GM12878 (cell line): ENCODE measurements around the gene TMCO6. TPM values are rescaled to one million over a fixed set of nuclear protein-coding genes. Genes with fewer than 3 reads are reported as not detected.

Experiments
- ATAC-seq: fragments of 200-7000 bp; cut with Tn5 transposase; 3 replicates; pipeline ENCODE4 v1.9.1; 2020; ENCODE audit warnings: mild to moderate bottlenecking, moderate library complexity
- BruUV-seq: library from RNA; stranded (reverse); fragments of 400-500 nt; replicated peaks from 2 replicates; lab custom pipeline; 2021; lab: Mats Ljungman, UMichigan
- CTCF ChIA-PET: fragments of 300-600 bp; sonication (Branson Sonifier 250); formaldehyde crosslinking; extraction: SDS; loops from one replicate; lab custom pipeline; 2021; ENCODE audit warnings: inconsistent platforms; lab: Yijun Ruan, JAX
- POLR2A ChIA-PET: fragments of 350-600 bp; formaldehyde crosslinking; extraction: SDS; loops from one replicate; lab custom pipeline; 2021; ENCODE audit warnings: inconsistent platforms; lab: Charles Lee
- RAD21 ChIA-PET: fragments of 300-600 bp; sonication (Branson Sonifier 250); formaldehyde crosslinking; loops from one replicate; lab custom pipeline; 2023; ENCODE audit warnings: antibody characterized with exemption; ENCODE audit not compliant: unreplicated experiment; lab: Charles Lee
- SMC1A ChIA-PET: fragments of 300-600 bp; sonication (Branson Sonifier 250); formaldehyde crosslinking; loops from one replicate; lab custom pipeline; 2023; ENCODE audit not compliant: unreplicated experiment, uncharacterized antibody; lab: Charles Lee
- DNase-seq: peaks from one replicate; pipeline ENCODE4 v3.0.0-alpha.2; 2011; ENCODE audit warnings: low read depth, low spot score
- FAIRE-seq: peaks from 3 replicates; lab custom pipeline; 2011; peaks lifted over from hg19 to GRCh38; lab: Jason Lieb, UNC
- H2AFZ ChIP-seq: 2 replicates; pipeline ENCODE4 v1.6.0; 2011; ENCODE audit warnings: low read depth, low read length, control low read depth; ENCODE audit not compliant: control insufficient read depth
- H3K27ac ChIP-seq: 2 replicates; pipeline ENCODE4 v1.5.1; 2011; ENCODE audit warnings: control low read depth; ENCODE audit not compliant: control insufficient read depth, insufficient read depth
- H3K27me3 ChIP-seq, 2 experiments: replicated peaks in 1 of 2; 2 replicates each; pipeline versions ENCODE4 v1.6.0 to v1.6.1; 2011; ENCODE audit warnings: low read length in 1 of 2; ENCODE audit not compliant: control insufficient read depth in 2 of 2, insufficient read depth in 2 of 2
- H3K36me3 ChIP-seq, 2 experiments: 2 replicates each; pipeline ENCODE4 v1.5.1; 2011; ENCODE audit warnings: low read length in 1 of 2; ENCODE audit not compliant: control insufficient read depth in 2 of 2, insufficient read depth in 2 of 2
- H3K4me1 ChIP-seq: 2 replicates; pipeline ENCODE4 v1.6.1; 2011; ENCODE audit warnings: mild to moderate bottlenecking, low read length, moderate library complexity, mixed read lengths; ENCODE audit not compliant: control insufficient read depth, insufficient read depth
- H3K4me2 ChIP-seq: 2 replicates; pipeline ENCODE4 v1.6.0; 2011; ENCODE audit warnings: control low read depth; ENCODE audit not compliant: control insufficient read depth, insufficient read depth
- H3K4me3 ChIP-seq: fragments of 200-600 bp; sonication (generic); 2 replicates; pipeline ENCODE4 v1.5.1; 2016
- H3K79me2 ChIP-seq: 2 replicates; pipeline ENCODE4 v1.6.0; 2011; ENCODE audit warnings: low read length; ENCODE audit not compliant: control insufficient read depth, insufficient read depth
- H3K9ac ChIP-seq: 2 replicates; pipeline ENCODE4 v1.8.0; 2011; ENCODE audit warnings: low read length, control low read depth, mixed read lengths; ENCODE audit not compliant: control insufficient read depth, insufficient read depth
- H3K9me3 ChIP-seq: replicated peaks from 3 replicates; pipeline ENCODE4 v1.5.1; 2011; ENCODE audit warnings: mild to moderate bottlenecking, low read length; ENCODE audit not compliant: control insufficient read depth, insufficient read depth
- H4K20me1 ChIP-seq: 2 replicates; pipeline ENCODE4 v1.6.0; 2011; ENCODE audit not compliant: control insufficient read depth, insufficient read depth
- FOXK2 ChIP-seq: fragments of 450-650 bp; IDR thresholded peaks from 2 replicates; pipeline ENCODE4 v1.6.1; 2017; ENCODE audit warnings: mild to moderate bottlenecking, moderate library complexity
- HSF1 ChIP-seq: fragments of 150-350 bp; IDR thresholded peaks from 2 replicates; pipeline ENCODE4 v1.6.1; 2014; ENCODE audit warnings: mild to moderate bottlenecking, low read depth, low read length
- LARP7 ChIP-seq: fragments of 450-650 bp; IDR thresholded peaks from 2 replicates; pipeline ENCODE4 v1.6.1; 2017; ENCODE audit warnings: mild to moderate bottlenecking
- MLLT1 ChIP-seq: fragments of 450-650 bp; IDR thresholded peaks from 2 replicates; pipeline ENCODE4 v1.6.1; 2016; ENCODE audit warnings: mild to moderate bottlenecking
- MYC ChIP-seq: IDR thresholded peaks from 2 replicates; pipeline ENCODE4 v1.6.1; 2011; ENCODE audit warnings: mild to moderate bottlenecking, low read length, moderate library complexity, inconsistent platforms; ENCODE audit not compliant: insufficient read depth, insufficient replicate concordance, insufficient read length, severe bottlenecking
- POLR2AphosphoS2 ChIP-seq: IDR thresholded peaks from 2 replicates; pipeline ENCODE4 v1.6.1; 2011; ENCODE audit warnings: low read depth, mild to moderate bottlenecking, low read length, improper control_type of control experiment, moderate library complexity
- RAD51 ChIP-seq: fragments of 450-650 bp; IDR thresholded peaks from 2 replicates; pipeline ENCODE4 v1.6.1; 2016; ENCODE audit warnings: moderate library complexity, mild to moderate bottlenecking, inconsistent platforms
- STAT1 ChIP-seq: fragments of 450-650 bp; conservative IDR thresholded peaks from 2 replicates; pipeline ENCODE4 v1.6.1; 2014; ENCODE audit warnings: antibody characterized with exemption, mild to moderate bottlenecking
- SUPT20H ChIP-seq: IDR thresholded peaks from 2 replicates; pipeline ENCODE4 v1.6.1; 2011; ENCODE audit warnings: low read depth, mild to moderate bottlenecking, low read length, moderate library complexity, borderline replicate concordance; ENCODE audit not compliant: control insufficient read depth
- YY1 ChIP-seq: IDR thresholded peaks from 2 replicates; pipeline ENCODE4 v1.6.1; 2011; ENCODE audit warnings: low read depth, mild to moderate bottlenecking, low read length
- WGBS: methylation state at CpG from one replicate; pipeline ENCODE4 v1.1.6; 2016; ENCODE audit warnings: low lambda C conversion rate; ENCODE audit not compliant: insufficient replicate concordance, insufficient coverage; ENCODE audit errors: missing lambda C conversion rate; 5-methylcytosine and 5-hydroxymethylcytosine counted together
- in situ Hi-C: fragments of 300-500 bp; cut with MboI; formaldehyde crosslinking; loops from 9 replicates; pipeline ENCODE4 v1.14.3; 2018; ENCODE audit warnings: mixed read lengths
- intact Hi-C: fragments of 100-400 bp; cut with micrococcal nuclease; formaldehyde crosslinking; loops from one replicate; pipeline ENCODE4 v1.14.2; 2022; ENCODE audit not compliant: unreplicated experiment
- polyA plus RNA-seq, 11 experiments: library from polyadenylated mRNA; depleted of rRNA in 4 of 11; unstranded in 6 of 11; stranded (reverse) in 5 of 11; fragments of >200 nt; fragmentation: Nextera tagmentation in 4 of 11; fragmentation: Illumina TruSeq in 1 of 11; extraction: Ambion mirVana in 4 of 11; extraction: Trizol in 1 of 11; gene quantifications; 1 replicate in 1 of 11; 2 replicates in 10 of 11; pipeline versions ENCODE4 v1.2.1 to v1.2.3, GENCODE V29; 2011 to 2016; ENCODE audit warnings: inconsistent platforms in 2 of 11, missing spikeins in 2 of 11, low read depth in 1 of 11
- total RNA-seq, 4 experiments: library from RNA; depleted of rRNA in 3 of 4; stranded (reverse); fragments of >200 nt in 3 of 4; fragmentation: Illumina TruSeq in 1 of 4; extraction: Trizol in 1 of 4; gene quantifications; 2 replicates each; pipeline versions ENCODE4 v1.2.1 to v1.2.3, GENCODE V29; 2013 to 2021
- TF ChIP-seq, protein P1 (sequence below): fragments of 450-650 bp; IDR thresholded peaks from 2 replicates; pipeline ENCODE4 v1.6.1; 2017; ENCODE audit warnings: mild to moderate bottlenecking, low read depth, inconsistent platforms; ENCODE audit not compliant: poor library complexity, severe bottlenecking
- TF ChIP-seq, protein P2 (sequence below): IDR thresholded peaks from 2 replicates; pipeline ENCODE4 v1.6.1; 2012; ENCODE audit warnings: low read length, inconsistent platforms

The TMCO6 gene
- total and polyA plus RNA-seq, 10 of the 15 experiments (the other 5 are each of a cell fraction or from before 2014, with no cell fraction given): 4.1 to 21.6 (median 11.7) TPM

- peak overlapping the region; percentile 19; the same call in 1 of the 2 replicates for H3K9ac ChIP-seq
- no peaks in the 10 kb centered on the region for H3K79me2 ChIP-seq
- peak; percentile 52 for ATAC-seq
- ChIA-PET CTCF (no interaction called here), RAD21 (no interaction called here), SMC1A (interaction anchor here (1.2 kb wide), 1 partner anchor 258 kb away, joined by 3 read pairs; no protein-coding TSS in a partner anchor), POLR2A (no interaction called here)
- peak overlapping the region; percentile 99 for H3K4me2 ChIP-seq
- in situ Hi-C loops: no loop called here
- H3K4me3 ChIP-seq: peak overlapping the region; percentile 58
- FAIRE-seq: no peak
- peaks cover 3 to 4% of the 10 kb centered on the region in 2 experiments; a peak in 2 of 4 replicates for H3K27me3 ChIP-seq
- 49% methylated on average over 36 of the region's 36 CpGs for WGBS
- H3K4me1 ChIP-seq: peaks cover 13% of the 10 kb centered on the region
- no peak for DNase-seq
- no peak overlapping the region for H3K27ac ChIP-seq
- no peaks in the 10 kb centered on the region for H3K36me3 ChIP-seq
- peaks cover 1% of the 10 kb centered on the region; the same call in 1 of the 3 replicates for H3K9me3 ChIP-seq
- H4K20me1 ChIP-seq: no peaks in the 10 kb centered on the region
- intact Hi-C loops: no loop called here
- H2AFZ ChIP-seq: peak overlapping the region; percentile 91
- BruUV-seq: no TSS peak
- TF ChIP-seq RAD51 (no peak), HSF1 (no peak), MLLT1 (0 out of 2 replicates have a peak, but pooled peaks have one; percentile 27), LARP7 (no peak; the same call in 1 of the 2 replicates), SUPT20H (no peak), FOXK2 (no peak), YY1 (peak; percentile 24; the same call in 1 of the 2 replicates), POLR2AphosphoS2 (no peak), STAT1 (no peak), MYC (no peak)
- TF ChIP-seq, protein P1, sequence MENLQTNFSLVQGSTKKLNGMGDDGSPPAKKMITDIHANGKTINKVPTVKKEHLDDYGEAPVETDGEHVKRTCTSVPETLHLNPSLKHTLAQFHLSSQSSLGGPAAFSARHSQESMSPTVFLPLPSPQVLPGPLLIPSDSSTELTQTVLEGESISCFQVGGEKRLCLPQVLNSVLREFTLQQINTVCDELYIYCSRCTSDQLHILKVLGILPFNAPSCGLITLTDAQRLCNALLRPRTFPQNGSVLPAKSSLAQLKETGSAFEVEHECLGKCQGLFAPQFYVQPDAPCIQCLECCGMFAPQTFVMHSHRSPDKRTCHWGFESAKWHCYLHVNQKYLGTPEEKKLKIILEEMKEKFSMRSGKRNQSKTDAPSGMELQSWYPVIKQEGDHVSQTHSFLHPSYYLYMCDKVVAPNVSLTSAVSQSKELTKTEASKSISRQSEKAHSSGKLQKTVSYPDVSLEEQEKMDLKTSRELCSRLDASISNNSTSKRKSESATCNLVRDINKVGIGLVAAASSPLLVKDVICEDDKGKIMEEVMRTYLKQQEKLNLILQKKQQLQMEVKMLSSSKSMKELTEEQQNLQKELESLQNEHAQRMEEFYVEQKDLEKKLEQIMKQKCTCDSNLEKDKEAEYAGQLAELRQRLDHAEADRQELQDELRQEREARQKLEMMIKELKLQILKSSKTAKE: no peak
- TF ChIP-seq, protein P2, sequence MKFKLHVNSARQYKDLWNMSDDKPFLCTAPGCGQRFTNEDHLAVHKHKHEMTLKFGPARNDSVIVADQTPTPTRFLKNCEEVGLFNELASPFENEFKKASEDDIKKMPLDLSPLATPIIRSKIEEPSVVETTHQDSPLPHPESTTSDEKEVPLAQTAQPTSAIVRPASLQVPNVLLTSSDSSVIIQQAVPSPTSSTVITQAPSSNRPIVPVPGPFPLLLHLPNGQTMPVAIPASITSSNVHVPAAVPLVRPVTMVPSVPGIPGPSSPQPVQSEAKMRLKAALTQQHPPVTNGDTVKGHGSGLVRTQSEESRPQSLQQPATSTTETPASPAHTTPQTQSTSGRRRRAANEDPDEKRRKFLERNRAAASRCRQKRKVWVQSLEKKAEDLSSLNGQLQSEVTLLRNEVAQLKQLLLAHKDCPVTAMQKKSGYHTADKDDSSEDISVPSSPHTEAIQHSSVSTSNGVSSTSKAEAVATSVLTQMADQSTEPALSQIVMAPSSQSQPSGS: no peak
Observed at GRCh38 chr5:140631831-140632365, 7.4 kb upstream of the TMCO6 start.
